ENCODE results near the gene CFAP45.

CFAP45 gene

DNA sequence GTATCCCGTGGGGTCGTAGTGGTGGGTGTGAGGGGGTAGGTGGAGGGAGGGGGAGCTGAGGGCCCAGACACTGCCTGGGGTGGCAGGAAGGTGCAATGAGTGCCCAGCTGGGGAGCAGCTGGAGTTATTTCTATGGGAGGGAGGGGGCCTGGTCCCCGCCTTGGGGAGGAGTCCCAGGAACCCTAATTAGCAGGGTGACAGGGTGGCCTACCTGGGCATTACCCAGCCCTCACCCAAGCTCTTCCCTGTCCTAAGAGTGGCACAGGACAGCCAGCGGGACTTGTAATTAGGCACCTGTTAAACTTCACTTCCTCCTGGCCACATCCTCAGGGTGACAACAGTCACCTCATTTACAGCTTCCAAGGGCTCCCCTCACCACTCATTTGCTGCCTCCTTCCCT, 37.4 kb downstream of the CFAP45 start, which contains the start of gene VSIG8:
Gene VSIG8 (minus strand): TSS at position 101 of the 400 bp plus-strand sequence. CDS start 136 bp downstream, outside the sequence.
- TF ChIP-seq, protein P1, sequence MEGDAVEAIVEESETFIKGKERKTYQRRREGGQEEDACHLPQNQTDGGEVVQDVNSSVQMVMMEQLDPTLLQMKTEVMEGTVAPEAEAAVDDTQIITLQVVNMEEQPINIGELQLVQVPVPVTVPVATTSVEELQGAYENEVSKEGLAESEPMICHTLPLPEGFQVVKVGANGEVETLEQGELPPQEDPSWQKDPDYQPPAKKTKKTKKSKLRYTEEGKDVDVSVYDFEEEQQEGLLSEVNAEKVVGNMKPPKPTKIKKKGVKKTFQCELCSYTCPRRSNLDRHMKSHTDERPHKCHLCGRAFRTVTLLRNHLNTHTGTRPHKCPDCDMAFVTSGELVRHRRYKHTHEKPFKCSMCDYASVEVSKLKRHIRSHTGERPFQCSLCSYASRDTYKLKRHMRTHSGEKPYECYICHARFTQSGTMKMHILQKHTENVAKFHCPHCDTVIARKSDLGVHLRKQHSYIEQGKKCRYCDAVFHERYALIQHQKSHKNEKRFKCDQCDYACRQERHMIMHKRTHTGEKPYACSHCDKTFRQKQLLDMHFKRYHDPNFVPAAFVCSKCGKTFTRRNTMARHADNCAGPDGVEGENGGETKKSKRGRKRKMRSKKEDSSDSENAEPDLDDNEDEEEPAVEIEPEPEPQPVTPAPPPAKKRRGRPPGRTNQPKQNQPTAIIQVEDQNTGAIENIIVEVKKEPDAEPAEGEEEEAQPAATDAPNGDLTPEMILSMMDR (IDR thresholded peaks at IDR 0.05; ENCODE audit: control insufficient read depth, insufficient read depth, low read depth, low read length, missing control alignments), result no peak
- no peak within 1 kb of the TSS for H3K4me3 ChIP-seq (ENCODE audit: control insufficient read depth, low read depth, low read length)

DNA sequence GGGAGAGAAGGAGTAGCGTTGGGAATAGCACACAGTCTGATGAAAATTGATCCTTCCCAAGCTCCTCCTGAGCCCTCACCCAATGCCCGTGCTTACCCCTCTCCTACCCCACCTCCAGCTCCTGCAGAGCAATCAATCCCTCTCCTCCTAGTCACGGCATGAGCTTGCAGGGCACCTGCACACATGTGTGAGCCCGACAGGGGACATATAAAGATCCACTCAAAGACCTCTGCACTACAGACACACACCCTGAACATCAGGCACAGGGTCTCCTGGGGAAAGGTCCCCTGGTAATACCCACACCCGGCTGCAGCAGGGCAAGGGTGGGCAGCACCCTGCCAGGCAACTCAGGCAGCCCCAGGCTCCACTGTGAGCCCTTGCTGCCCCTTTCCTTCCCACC, 37.9 kb downstream of the CFAP45 start:
- TF ChIP-seq, protein P1 (IDR thresholded peaks at IDR 0.05; ENCODE audit: control insufficient read depth, insufficient read depth, low read depth, low read length, missing control alignments), result no peak
- no peak for DNase-seq (ENCODE audit: low read depth)

More for the DNA sequence above, 37.4 kb downstream of the CFAP45 start, which contains the start of gene VSIG8:
- no peak for DNase-seq (ENCODE audit: low read depth)

DNA sequence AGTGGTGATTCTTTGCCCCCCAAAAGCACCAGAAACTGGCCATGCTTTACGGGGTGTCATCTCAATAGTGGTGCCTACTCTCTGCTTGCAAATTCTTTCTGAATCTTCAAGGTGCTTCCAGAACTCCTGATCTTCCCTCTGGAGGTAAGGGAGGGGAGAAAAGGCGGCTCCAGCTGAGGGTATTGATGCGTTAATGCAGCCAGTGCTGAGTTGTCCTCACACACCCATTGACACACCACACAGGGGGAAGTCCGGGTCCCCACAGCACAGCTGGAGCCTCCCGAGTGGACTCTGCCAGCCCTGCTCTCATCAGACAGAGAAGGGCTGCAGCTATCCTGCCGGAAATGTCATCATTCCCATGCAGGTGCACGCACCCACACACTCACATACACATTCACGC, 38.7 kb downstream of the CFAP45 start:
- TF ChIP-seq, protein P1 (IDR thresholded peaks at IDR 0.05; ENCODE audit: control insufficient read depth, insufficient read depth, low read depth, low read length, missing control alignments), result no peak
- no peak overlapping the region for H3K4me3 ChIP-seq (ENCODE audit: control insufficient read depth, low read depth, low read length)
- DNase-seq (ENCODE audit: low read depth), result no peak

More for the DNA sequence above, 37.9 kb downstream of the CFAP45 start:
- no peak overlapping the region for H3K4me3 ChIP-seq (ENCODE audit: control insufficient read depth, low read depth, low read length)

DNA sequence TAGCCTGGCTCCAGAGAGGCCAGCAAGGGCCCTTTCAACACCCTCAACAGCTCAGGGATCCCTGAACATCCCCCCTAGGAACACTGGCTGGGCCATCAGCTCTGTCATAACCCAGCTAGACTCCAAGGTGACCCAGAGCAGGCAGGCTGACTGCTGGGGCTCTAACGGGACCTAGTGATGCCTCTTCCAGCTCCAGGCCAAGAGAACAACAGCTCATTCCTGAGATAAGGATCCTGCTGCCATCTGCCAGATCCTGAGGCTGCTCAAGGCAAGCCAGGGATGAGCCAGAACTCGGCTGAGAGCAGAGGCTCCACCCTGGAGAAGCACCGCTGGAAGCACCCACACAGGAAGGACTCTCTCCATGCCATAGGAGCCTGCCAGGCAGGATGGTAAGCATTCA, 39.5 kb downstream of the CFAP45 start:
- no peak for DNase-seq (ENCODE audit: low read depth)
- TF ChIP-seq, protein P1 (IDR thresholded peaks at IDR 0.05; ENCODE audit: control insufficient read depth, insufficient read depth, low read depth, low read length, missing control alignments), result no peak

DNA sequence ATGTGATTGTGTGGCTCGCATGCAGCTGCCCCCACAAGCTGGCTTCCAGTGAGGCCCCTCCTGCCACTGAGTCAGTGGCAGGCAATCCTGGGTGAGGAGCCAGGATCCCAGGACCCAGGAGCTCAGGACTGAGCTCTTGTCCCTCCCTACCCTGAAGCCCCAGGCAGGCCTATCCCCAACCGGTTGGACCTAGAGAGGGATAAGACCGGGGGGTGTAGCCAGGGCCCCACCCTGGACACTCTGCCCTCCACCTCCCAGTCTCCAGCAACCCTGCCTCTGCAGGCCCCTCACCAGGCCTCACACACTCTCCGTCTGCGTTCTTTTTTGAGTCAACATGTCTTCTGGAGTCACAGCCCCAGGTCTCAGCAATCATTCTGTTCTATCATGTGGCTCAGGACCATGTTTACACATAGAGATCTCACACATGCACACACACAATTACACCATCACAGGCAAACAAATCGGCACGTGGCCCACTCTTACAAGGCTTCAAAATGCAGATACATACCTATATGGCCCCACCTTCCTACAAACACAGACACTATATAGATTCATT, 40.1 kb downstream of the CFAP45 start:
- DNase-seq (ENCODE audit: low read depth), result no peak
- no peak overlapping the region for H3K4me3 ChIP-seq (ENCODE audit: control insufficient read depth, low read depth, low read length)
- TF ChIP-seq, protein P1 (IDR thresholded peaks at IDR 0.05; ENCODE audit: control insufficient read depth, insufficient read depth, low read depth, low read length, missing control alignments), result no peak

More for the DNA sequence above, 39.5 kb downstream of the CFAP45 start:
- H3K4me3 ChIP-seq (ENCODE audit: control insufficient read depth, low read depth, low read length), result no peak overlapping the region

DNA sequence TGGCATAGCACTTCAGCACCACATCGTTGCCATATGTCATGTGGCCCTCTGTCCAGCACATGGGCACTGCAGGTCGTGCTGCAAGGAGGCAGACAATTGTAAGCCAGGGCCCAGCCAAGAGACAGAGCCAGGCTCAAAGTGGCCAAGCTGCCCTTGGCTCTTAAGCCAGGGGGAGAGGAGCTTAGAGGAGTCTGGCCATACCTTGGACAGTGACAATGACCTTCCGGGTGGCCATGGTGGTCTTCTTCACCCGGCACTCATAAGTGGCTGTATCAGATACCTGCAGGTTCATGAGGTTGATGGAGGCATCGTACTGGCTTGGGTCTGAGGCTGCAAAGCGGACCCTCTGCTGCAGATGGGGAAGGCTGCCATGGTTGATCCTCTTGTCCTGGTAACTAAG, 42.1 kb downstream of the CFAP45 start:
- TF ChIP-seq, protein P1 (IDR thresholded peaks at IDR 0.05; ENCODE audit: control insufficient read depth, insufficient read depth, low read depth, low read length, missing control alignments), result no peak
- no peak overlapping the region for H3K4me3 ChIP-seq (ENCODE audit: control insufficient read depth, low read depth, low read length)
- no peak for DNase-seq (ENCODE audit: low read depth)
